GM10248 (cell line): ENCODE results near the gene BMAL1.

Experiments used
- CTCF ChIA-PET: fragments of 300-600 bp; sonication (Branson Sonifier 250); formaldehyde crosslinking; extraction: SDS; loops from one replicate; lab custom pipeline; 2021; ENCODE audit warnings: antibody characterized with exemption; lab: Yijun Ruan, JAX
- POLR2A ChIA-PET: fragments of 350-650 bp; sonication (Branson Sonifier 250); formaldehyde crosslinking; extraction: SDS; loops from one replicate; lab custom pipeline; 2020; ENCODE audit warnings: antibody characterized with exemption; lab: Yijun Ruan, JAX
- DNase-seq: peaks from one replicate; pipeline ENCODE4 v3.0.0; 2012; ENCODE audit errors: extremely low spot score
- CTCF ChIP-seq: IDR thresholded peaks from 2 replicates; pipeline ENCODE4 v1.5.1; 2012; ENCODE audit warnings: mild to moderate bottlenecking, low read depth; ENCODE audit errors: extremely low read depth, missing control alignments, control extremely low read depth

The BMAL1 gene

DNA sequence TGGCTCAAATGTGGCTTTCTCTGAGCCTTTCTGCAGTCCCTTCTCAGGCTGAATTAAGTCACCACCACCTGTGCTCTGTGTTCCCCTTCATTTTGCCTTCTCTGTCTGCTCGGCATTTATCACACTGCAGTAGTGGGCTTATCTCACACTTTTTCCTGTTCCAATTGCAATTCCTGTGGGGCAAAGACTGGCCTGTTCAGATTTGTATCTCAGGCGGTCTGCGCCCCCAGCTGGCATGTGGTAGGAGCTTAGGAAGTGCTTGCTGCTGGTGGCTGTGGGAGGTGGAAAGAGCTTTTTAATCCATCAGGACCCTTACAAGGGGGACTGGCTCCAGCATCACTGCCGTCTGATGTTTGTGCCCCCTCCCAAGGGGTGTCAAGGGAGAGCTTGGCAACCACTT is 21.2 kb downstream of the BMAL1 start:
- CTCF ChIA-PET = interaction anchor here (1.6 to 3.3 kb wide), 2 partner anchors 20 to 37 kb away, joined by 3 to 13 read pairs; no protein-coding TSS in a partner anchor
- DNase-seq = no peak
- POLR2A ChIA-PET = no interaction called here
- no peak for TF ChIP-seq CTCF

DNA sequence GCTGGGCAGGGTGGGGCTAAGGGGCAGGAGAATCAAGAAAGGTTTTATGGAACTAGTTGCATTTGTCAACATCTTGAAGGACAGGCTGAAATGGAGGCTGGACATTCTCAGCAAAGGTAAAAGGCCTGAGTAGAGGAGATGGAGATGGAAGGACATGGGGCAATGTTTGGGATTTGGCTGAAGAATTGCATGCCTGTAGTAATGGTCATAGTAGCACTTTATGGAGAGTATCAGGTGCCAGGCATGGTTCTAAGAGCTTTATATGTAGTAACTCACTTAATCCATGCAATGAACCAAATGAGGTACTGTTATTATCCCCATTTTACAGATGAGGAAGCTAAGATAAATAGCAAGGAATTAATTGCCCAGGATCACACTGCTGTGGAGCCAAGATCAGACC is 23.9 kb downstream of the BMAL1 start:
- CTCF ChIA-PET = interaction anchor here (1.0 to 2.8 kb wide), 9 partner anchors 11 to 140 kb away, joined by 3 to 11 read pairs (median 4); no protein-coding TSS in a partner anchor
- TF ChIP-seq CTCF = no peak
- POLR2A ChIA-PET = no interaction called here
- DNase-seq = no peak

- CTCF ChIA-PET = interaction anchor here (1.2 to 2.8 kb wide), 10 partner anchors 11 to 139 kb away, joined by 3 to 11 read pairs (median 4); no protein-coding TSS in a partner anchor
- TF ChIP-seq CTCF = no peak
- no peak for DNase-seq
- POLR2A ChIA-PET = no interaction called here
Measured at GRCh38 chr11:13302420-13302958, 24.9 kb downstream of the BMAL1 start.

GRCh38 chr11:13303668-13304649 is 26.4 kb downstream of the BMAL1 start:
- CTCF ChIA-PET = interaction anchor here (1.4 to 2.8 kb wide), 3 partner anchors 12 to 32 kb away, joined by 3 to 11 read pairs (median 5); no protein-coding TSS in a partner anchor
- no peak for DNase-seq
- POLR2A ChIA-PET = interaction anchor here (0.6 kb wide), 1 partner anchor 24 kb away, joined by 3 read pairs; no protein-coding TSS in a partner anchor
- no peak for TF ChIP-seq CTCF

DNA sequence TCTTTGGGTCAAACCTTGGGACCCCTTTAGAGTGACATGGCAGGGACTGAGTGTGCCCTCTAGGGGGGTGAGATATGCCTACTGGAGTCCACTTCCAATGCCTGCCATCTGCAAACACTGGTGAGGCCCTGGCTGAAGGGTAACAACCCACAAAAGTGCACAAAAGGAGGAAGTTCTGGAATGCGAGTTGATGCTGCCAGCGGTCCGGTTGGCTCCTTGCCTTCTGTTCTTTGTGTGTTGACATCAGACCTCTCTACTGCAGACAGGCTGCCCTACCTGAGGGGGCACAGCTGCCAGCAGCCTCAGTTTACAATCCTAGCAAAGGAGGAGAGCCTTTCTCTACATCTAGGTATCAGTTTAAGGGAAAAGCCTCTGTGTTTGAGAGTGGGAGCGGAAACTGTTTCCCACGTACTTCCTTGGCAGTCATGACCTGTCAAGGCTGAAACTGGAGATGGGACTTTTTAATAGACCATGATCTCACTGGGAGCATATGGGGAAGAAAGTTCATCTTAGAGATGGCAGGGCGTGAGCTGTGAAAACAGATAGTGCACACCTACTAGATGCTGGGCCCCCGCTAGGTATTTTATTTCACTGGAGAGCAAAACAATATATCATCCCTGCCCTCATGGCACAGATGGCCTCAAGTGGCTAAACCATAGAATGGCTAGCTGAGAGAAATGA is 27.2 kb downstream of the BMAL1 start:
- no peak for DNase-seq
- ChIA-PET POLR2A (no interaction called here), CTCF (interaction anchor here (1.0 to 2.0 kb wide), 2 partner anchors 9 to 31 kb away, joined by 3 to 8 read pairs; no protein-coding TSS in a partner anchor)
- no peak for TF ChIP-seq CTCF

GRCh38 chr11:13308704-13309103 is 31.1 kb downstream of the BMAL1 start:
- CTCF ChIA-PET = interaction anchor here (1.1 kb wide), 1 partner anchor 27 kb away, joined by 3 read pairs; no protein-coding TSS in a partner anchor
- POLR2A ChIA-PET = no interaction called here
- TF ChIP-seq CTCF = no peak
- DNase-seq = no peak
